ENCODE data around the gene TOMM20. TPM values are rescaled to one million over a fixed set of nuclear protein-coding genes. Genes with fewer than 3 reads are reported as not detected.
"Not testable (repeated sequence)": the region's sequence is repeated elsewhere in the genome, so short reads cannot be mapped to it uniquely, and the experiment has no call there.

TOMM20 gene
- total RNA-seq, 1 donor from 2014 or later = 143 TPM

DNA sequence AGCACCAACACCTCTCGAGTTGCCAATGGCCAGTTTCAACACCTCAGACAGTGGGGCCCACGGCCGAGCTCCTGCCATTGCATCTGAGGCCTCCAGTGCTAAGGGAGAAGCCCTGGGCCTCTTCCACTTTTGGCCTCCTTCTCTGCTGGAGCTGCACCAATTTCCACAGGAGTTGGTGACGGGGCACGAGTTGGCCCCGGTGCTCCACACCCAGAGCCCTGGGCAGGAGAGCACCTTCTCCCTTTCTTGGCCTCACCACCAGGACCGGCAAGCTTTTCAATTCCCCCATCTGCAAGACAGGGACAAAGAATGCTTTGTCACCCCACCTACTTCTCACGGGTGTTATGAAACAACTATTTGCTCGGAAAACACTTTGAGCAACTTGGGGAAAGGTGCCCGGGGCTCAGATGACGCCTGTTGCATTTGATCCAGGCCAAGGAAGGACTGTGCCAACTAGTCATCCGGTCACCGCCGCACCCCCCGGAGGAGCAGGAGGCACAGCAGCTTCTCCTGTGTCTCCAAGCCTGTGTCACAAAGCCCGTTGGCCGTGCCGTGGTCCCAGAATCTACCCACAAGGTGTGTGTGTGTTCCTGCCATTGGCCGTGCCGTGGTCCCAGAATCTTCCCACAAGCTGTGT is 55.2 kb downstream of the TOMM20 start:
- Histone ChIP-seq H3K27ac (ENCODE audit: low read depth, low read length) (peak overlapping the region; percentile 99), H2AFZ (ENCODE audit: low read depth, low read length) (peak overlapping the region; percentile 35), H3K27me3 (ENCODE audit: insufficient read depth, low read length) (no peaks in the 10 kb centered on the region), H3K4me3 (ENCODE audit: insufficient read depth, low read depth, low read length) (no peak overlapping the region), H3K9me3 (ENCODE audit: insufficient read depth, low read depth, low read length) (no peaks in the 10 kb centered on the region), H3K9ac (ENCODE audit: low read length) (peak overlapping the region; percentile 91), H3K4me2 (ENCODE audit: low read length) (no peak overlapping the region), H4K20me1 (ENCODE audit: insufficient read depth, low read length) (no peaks in the 10 kb centered on the region), H3K4me1 (ENCODE audit: insufficient read depth, low read length) (peaks cover 44% of the 10 kb centered on the region), H3K36me3 (ENCODE audit: insufficient read depth, low read length) (no peaks in the 10 kb centered on the region), H3K79me2 (ENCODE audit: insufficient read depth, low read length) (no peaks in the 10 kb centered on the region)
- no peak overlapping the region for H3K4me3 Mint-ChIP-seq (ENCODE audit: unreplicated experiment)
- H3K27ac Mint-ChIP-seq (ENCODE audit: unreplicated experiment) = no peak overlapping the region
- H3K4me1 Mint-ChIP-seq (ENCODE audit: low read depth, unreplicated experiment) = peaks cover 19% of the 10 kb centered on the region
- DNase-seq (ENCODE audit: low read depth) = no peak
- no peak for TF ChIP-seq EZH2 (IDR thresholded peaks at IDR 0.05; ENCODE audit: insufficient read depth, low read length)
- TF ChIP-seq, protein P1, sequence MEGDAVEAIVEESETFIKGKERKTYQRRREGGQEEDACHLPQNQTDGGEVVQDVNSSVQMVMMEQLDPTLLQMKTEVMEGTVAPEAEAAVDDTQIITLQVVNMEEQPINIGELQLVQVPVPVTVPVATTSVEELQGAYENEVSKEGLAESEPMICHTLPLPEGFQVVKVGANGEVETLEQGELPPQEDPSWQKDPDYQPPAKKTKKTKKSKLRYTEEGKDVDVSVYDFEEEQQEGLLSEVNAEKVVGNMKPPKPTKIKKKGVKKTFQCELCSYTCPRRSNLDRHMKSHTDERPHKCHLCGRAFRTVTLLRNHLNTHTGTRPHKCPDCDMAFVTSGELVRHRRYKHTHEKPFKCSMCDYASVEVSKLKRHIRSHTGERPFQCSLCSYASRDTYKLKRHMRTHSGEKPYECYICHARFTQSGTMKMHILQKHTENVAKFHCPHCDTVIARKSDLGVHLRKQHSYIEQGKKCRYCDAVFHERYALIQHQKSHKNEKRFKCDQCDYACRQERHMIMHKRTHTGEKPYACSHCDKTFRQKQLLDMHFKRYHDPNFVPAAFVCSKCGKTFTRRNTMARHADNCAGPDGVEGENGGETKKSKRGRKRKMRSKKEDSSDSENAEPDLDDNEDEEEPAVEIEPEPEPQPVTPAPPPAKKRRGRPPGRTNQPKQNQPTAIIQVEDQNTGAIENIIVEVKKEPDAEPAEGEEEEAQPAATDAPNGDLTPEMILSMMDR (IDR thresholded peaks at IDR 0.05; ENCODE audit: insufficient read depth, low read depth, low read length) = no peak
- no peaks in the 10 kb centered on the region for H3K36me3 Mint-ChIP-seq (ENCODE audit: low read depth, unreplicated experiment)
- H3K27me3 Mint-ChIP-seq (ENCODE audit: low read depth, unreplicated experiment) = no peaks in the 10 kb centered on the region
- no peak for FAIRE-seq
- no peaks in the 10 kb centered on the region for H3K9me3 Mint-ChIP-seq (ENCODE audit: unreplicated experiment)

GRCh38 chr1:235072577-235072976 is 56.1 kb downstream of the TOMM20 start:
- H3K36me3 ChIP-seq (ENCODE audit: insufficient read depth, low read length); H3K4me2 ChIP-seq (ENCODE audit: low read length); H3K4me3 Mint-ChIP-seq (ENCODE audit: unreplicated experiment); H3K27ac ChIP-seq (ENCODE audit: low read depth, low read length); H2AFZ ChIP-seq (ENCODE audit: low read depth, low read length); H3K27me3 Mint-ChIP-seq (ENCODE audit: low read depth, unreplicated experiment); H3K9me3 Mint-ChIP-seq (ENCODE audit: unreplicated experiment); H4K20me1 ChIP-seq (ENCODE audit: insufficient read depth, low read length); H3K9me3 ChIP-seq (ENCODE audit: insufficient read depth, low read depth, low read length); H3K4me3 ChIP-seq (ENCODE audit: insufficient read depth, low read depth, low read length); H3K9ac ChIP-seq (ENCODE audit: low read length); H3K27me3 ChIP-seq (ENCODE audit: insufficient read depth, low read length); DNase-seq (ENCODE audit: low read depth); H3K36me3 Mint-ChIP-seq (ENCODE audit: low read depth, unreplicated experiment); FAIRE-seq; H3K79me2 ChIP-seq (ENCODE audit: insufficient read depth, low read length); H3K27ac Mint-ChIP-seq (ENCODE audit: unreplicated experiment): not testable (repeated sequence)
- H3K4me1 Mint-ChIP-seq (ENCODE audit: low read depth, unreplicated experiment) = peaks cover 28% of the 10 kb centered on the region
- H3K4me1 ChIP-seq (ENCODE audit: insufficient read depth, low read length) = peaks cover 52% of the 10 kb centered on the region

DNA sequence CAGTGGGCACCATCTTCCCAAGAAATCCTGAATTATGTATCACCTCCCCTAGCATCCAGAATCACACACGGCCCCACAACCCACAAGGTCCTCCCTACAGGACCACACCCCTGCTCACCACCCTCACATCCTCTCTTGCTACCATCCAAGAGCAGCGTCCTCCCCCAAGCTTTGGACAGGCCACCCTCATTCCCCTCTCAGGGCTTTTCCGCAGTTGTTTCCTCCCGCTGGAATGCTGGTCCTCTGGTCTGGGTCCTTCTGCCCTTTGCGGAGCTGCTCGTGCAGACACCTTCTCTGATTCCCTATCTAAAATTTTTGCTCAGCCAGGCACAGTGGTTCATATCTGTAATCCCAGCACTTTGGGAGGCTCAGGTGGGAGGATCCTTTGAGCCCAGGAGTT is 56.5 kb downstream of the TOMM20 start:
- H3K27ac Mint-ChIP-seq (ENCODE audit: unreplicated experiment) = peak overlapping the region; percentile 9
- H3K9me3 ChIP-seq (ENCODE audit: insufficient read depth, low read depth, low read length) = no peaks in the 10 kb centered on the region
- no peak for FAIRE-seq
- peaks cover 56% of the 10 kb centered on the region for H3K4me1 ChIP-seq (ENCODE audit: insufficient read depth, low read length)
- no peak overlapping the region for H3K9ac ChIP-seq (ENCODE audit: low read length)
- no peaks in the 10 kb centered on the region for H3K79me2 ChIP-seq (ENCODE audit: insufficient read depth, low read length)
- no peaks in the 10 kb centered on the region for H4K20me1 ChIP-seq (ENCODE audit: insufficient read depth, low read length)
- no peaks in the 10 kb centered on the region for H3K9me3 Mint-ChIP-seq (ENCODE audit: unreplicated experiment)
- H3K27me3 ChIP-seq (ENCODE audit: insufficient read depth, low read length) = no peaks in the 10 kb centered on the region
- H3K36me3 Mint-ChIP-seq (ENCODE audit: low read depth, unreplicated experiment) = peaks cover 2% of the 10 kb centered on the region
- H3K27me3 Mint-ChIP-seq (ENCODE audit: low read depth, unreplicated experiment) = no peaks in the 10 kb centered on the region
- H3K4me2 ChIP-seq (ENCODE audit: low read length) = no peak overlapping the region
- no peak overlapping the region for H3K4me3 Mint-ChIP-seq (ENCODE audit: unreplicated experiment)
- no peak overlapping the region for H3K27ac ChIP-seq (ENCODE audit: low read depth, low read length)
- H3K4me1 Mint-ChIP-seq (ENCODE audit: low read depth, unreplicated experiment) = peaks cover 33% of the 10 kb centered on the region
- TF ChIP-seq EZH2 (IDR thresholded peaks at IDR 0.05; ENCODE audit: insufficient read depth, low read length) = no peak
- TF ChIP-seq, protein P1 (IDR thresholded peaks at IDR 0.05; ENCODE audit: insufficient read depth, low read depth, low read length) = no peak
- H3K4me3 ChIP-seq (ENCODE audit: insufficient read depth, low read depth, low read length) = no peak overlapping the region
- no peaks in the 10 kb centered on the region for H3K36me3 ChIP-seq (ENCODE audit: insufficient read depth, low read length)
- H2AFZ ChIP-seq (ENCODE audit: low read depth, low read length) = no peak overlapping the region
- DNase-seq (ENCODE audit: low read depth) = no peak
